ENCODE data around the gene SEPHS1.

The SEPHS1 gene

GRCh38 chr10:13309792-13310191, 38.3 kb downstream of the SEPHS1 start:
- H3K27ac ChIP-seq (ENCODE audit: extremely low read depth, low read depth, low read length) = no peak overlapping the region
- ChIA-PET POLR2A (no interaction called here), CTCF (interaction anchor here (1.2 kb wide), 1 partner anchor 8 kb away, joined by 3 read pairs; no protein-coding TSS in a partner anchor)
- TF ChIP-seq ZNF629 (tag by site-specific recombination; IDR thresholded peaks at IDR 0.05) (no peak), SALL2 (tag by site-specific recombination; IDR thresholded peaks at IDR 0.05; ENCODE audit: borderline replicate concordance) (no peak), ZNF701 (tag by site-specific recombination; IDR thresholded peaks at IDR 0.05) (no peak), ZNF555 (tag by site-specific recombination; conservative IDR thresholded peaks at IDR 0.05) (no peak), GLI2 (tag by site-specific recombination; IDR thresholded peaks at IDR 0.05; ENCODE audit: borderline replicate concordance, low read depth) (no peak), ZNF776 (tag by site-specific recombination; IDR thresholded peaks at IDR 0.05; ENCODE audit: borderline replicate concordance) (no peak), IKZF3 (tag by site-specific recombination; IDR thresholded peaks at IDR 0.05) (no peak), ZBTB20 (tag by site-specific recombination; IDR thresholded peaks at IDR 0.05) (no peak), ZNF221 (tag by site-specific recombination; IDR thresholded peaks at IDR 0.05; ENCODE audit: borderline replicate concordance) (no peak), ZNF513 (tag by site-specific recombination; IDR thresholded peaks at IDR 0.05) (no peak), MYNN (tag by site-specific recombination; IDR thresholded peaks at IDR 0.05; ENCODE audit: borderline replicate concordance) (no peak), ZBTB8A (tag by site-specific recombination; IDR thresholded peaks at IDR 0.05) (no peak)
- TF ChIP-seq, protein P1, sequence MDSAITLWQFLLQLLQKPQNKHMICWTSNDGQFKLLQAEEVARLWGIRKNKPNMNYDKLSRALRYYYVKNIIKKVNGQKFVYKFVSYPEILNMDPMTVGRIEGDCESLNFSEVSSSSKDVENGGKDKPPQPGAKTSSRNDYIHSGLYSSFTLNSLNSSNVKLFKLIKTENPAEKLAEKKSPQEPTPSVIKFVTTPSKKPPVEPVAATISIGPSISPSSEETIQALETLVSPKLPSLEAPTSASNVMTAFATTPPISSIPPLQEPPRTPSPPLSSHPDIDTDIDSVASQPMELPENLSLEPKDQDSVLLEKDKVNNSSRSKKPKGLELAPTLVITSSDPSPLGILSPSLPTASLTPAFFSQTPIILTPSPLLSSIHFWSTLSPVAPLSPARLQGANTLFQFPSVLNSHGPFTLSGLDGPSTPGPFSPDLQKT (IDR thresholded peaks at IDR 0.05; ENCODE audit: borderline replicate concordance, low read depth, low read length) = no peak
- TF ChIP-seq, protein P2, sequence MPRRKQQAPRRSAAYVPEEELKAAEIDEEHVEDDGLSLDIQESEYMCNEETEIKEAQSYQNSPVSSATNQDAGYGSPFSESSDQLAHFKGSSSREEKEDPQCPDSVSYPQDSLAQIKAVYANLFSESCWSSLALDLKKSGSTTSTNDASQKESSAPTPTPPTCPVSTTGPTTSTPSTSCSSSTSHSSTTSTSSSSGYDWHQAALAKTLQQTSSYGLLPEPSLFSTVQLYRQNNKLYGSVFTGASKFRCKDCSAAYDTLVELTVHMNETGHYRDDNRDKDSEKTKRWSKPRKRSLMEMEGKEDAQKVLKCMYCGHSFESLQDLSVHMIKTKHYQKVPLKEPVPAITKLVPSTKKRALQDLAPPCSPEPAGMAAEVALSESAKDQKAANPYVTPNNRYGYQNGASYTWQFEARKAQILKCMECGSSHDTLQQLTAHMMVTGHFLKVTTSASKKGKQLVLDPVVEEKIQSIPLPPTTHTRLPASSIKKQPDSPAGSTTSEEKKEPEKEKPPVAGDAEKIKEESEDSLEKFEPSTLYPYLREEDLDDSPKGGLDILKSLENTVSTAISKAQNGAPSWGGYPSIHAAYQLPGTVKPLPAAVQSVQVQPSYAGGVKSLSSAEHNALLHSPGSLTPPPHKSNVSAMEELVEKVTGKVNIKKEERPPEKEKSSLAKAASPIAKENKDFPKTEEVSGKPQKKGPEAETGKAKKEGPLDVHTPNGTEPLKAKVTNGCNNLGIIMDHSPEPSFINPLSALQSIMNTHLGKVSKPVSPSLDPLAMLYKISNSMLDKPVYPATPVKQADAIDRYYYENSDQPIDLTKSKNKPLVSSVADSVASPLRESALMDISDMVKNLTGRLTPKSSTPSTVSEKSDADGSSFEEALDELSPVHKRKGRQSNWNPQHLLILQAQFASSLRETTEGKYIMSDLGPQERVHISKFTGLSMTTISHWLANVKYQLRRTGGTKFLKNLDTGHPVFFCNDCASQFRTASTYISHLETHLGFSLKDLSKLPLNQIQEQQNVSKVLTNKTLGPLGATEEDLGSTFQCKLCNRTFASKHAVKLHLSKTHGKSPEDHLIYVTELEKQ (tag by site-specific recombination; IDR thresholded peaks at IDR 0.05; ENCODE audit: borderline replicate concordance) = no peak
- no peak overlapping the region for H3K4me3 ChIP-seq (ENCODE audit: low read depth, low read length)
- H3K9me3 ChIP-seq (ENCODE audit: control insufficient read depth, insufficient read depth, low read depth, low read length) = no peaks in the 10 kb centered on the region
- no peaks in the 10 kb centered on the region for H3K4me1 ChIP-seq (ENCODE audit: control insufficient read depth, insufficient read depth, low read length)
- H3K36me3 ChIP-seq (ENCODE audit: control insufficient read depth in 2 of 2, insufficient read depth in 1 of 2, low read length in 2 of 2) = no peaks in the 10 kb centered on the region

DNA sequence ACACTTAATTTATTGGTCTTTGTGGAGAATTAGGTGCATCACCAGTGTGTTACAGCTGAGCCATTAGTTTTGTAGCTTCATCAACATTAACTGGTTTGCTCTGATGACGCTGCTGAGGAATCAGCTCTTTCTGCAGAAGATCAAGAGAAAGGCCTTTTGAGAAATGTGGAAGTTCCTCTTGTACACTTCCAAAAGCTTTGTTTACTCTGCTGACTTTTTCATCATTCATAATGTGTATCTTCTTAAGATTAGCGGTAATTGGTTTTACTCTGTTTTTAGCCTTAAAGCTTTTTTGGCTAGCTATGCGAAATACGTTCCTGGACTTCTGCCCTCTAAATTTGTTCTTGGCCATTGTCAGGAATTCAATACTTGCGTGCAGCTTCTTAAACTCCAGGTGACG, 40.0 kb downstream of the SEPHS1 start:
- POLR2A ChIA-PET = no interaction called here
- no peak overlapping the region for H3K4me3 ChIP-seq (ENCODE audit: low read depth, low read length)

GRCh38 chr10:13306103-13306502, 42.0 kb downstream of the SEPHS1 start:
- CTCF ChIA-PET = no interaction called here
- Histone ChIP-seq H3K27ac (ENCODE audit: extremely low read depth, low read depth, low read length) (no peak overlapping the region), H3K4me3 (ENCODE audit: low read depth, low read length) (no peak overlapping the region), H3K4me1 (ENCODE audit: control insufficient read depth, insufficient read depth, low read length) (no peaks in the 10 kb centered on the region), H3K36me3 (ENCODE audit: control insufficient read depth in 2 of 2, insufficient read depth in 1 of 2, low read length in 2 of 2) (no peaks in the 10 kb centered on the region), H3K9me3 (ENCODE audit: control insufficient read depth, insufficient read depth, low read depth, low read length) (no peaks in the 10 kb centered on the region)
- POLR2A ChIA-PET = no interaction called here
- TF ChIP-seq, protein P3, sequence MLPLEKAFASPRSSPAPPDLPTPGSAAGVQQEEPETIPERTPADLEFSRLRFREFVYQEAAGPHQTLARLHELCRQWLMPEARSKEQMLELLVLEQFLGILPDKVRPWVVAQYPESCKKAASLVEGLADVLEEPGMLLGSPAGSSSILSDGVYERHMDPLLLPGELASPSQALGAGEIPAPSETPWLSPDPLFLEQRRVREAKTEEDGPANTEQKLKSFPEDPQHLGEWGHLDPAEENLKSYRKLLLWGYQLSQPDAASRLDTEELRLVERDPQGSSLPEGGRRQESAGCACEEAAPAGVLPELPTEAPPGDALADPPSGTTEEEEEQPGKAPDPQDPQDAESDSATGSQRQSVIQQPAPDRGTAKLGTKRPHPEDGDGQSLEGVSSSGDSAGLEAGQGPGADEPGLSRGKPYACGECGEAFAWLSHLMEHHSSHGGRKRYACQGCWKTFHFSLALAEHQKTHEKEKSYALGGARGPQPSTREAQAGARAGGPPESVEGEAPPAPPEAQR (tag by site-specific recombination; IDR thresholded peaks at IDR 0.05) = no peak
- TF ChIP-seq, protein P4, sequence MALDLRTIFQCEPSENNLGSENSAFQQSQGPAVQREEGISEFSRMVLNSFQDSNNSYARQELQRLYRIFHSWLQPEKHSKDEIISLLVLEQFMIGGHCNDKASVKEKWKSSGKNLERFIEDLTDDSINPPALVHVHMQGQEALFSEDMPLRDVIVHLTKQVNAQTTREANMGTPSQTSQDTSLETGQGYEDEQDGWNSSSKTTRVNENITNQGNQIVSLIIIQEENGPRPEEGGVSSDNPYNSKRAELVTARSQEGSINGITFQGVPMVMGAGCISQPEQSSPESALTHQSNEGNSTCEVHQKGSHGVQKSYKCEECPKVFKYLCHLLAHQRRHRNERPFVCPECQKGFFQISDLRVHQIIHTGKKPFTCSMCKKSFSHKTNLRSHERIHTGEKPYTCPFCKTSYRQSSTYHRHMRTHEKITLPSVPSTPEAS (tag by site-specific recombination; IDR thresholded peaks at IDR 0.05) = peak; percentile 69; the same call in 1 of the 2 replicates

More for the DNA sequence above, 40.0 kb downstream of the SEPHS1 start:
- no peaks in the 10 kb centered on the region for H3K36me3 ChIP-seq (ENCODE audit: control insufficient read depth in 2 of 2, insufficient read depth in 1 of 2, low read length in 2 of 2)
- TF ChIP-seq HOXC10 (CRISPR knock-in tag; IDR thresholded peaks at IDR 0.05) (no peak), RBAK (tag by site-specific recombination; IDR thresholded peaks at IDR 0.05) (no peak), ZNF37A (tag by site-specific recombination; IDR thresholded peaks at IDR 0.05) (no peak), ZNF292 (tag by site-specific recombination; IDR thresholded peaks at IDR 0.05; ENCODE audit: borderline replicate concordance, low read depth) (no peak), ZNF121 (tag by site-specific recombination; IDR thresholded peaks at IDR 0.05) (no peak), ZNF660 (tag by site-specific recombination; IDR thresholded peaks at IDR 0.05) (no peak), ZBTB7A (tag by site-specific recombination; IDR thresholded peaks at IDR 0.05; ENCODE audit: low read depth) (no peak)
- no peaks in the 10 kb centered on the region for H3K4me1 ChIP-seq (ENCODE audit: control insufficient read depth, insufficient read depth, low read length)
- CTCF ChIA-PET = interaction anchor here (0.6 kb wide), 1 partner anchor 87 kb away, joined by 9 read pairs; no protein-coding TSS in a partner anchor
- H3K9me3 ChIP-seq (ENCODE audit: control insufficient read depth, insufficient read depth, low read depth, low read length) = no peaks in the 10 kb centered on the region
- no peak overlapping the region for H3K27ac ChIP-seq (ENCODE audit: extremely low read depth, low read depth, low read length)

All from HEK293 (cell line).